ENCODE measurements around the gene SYNDIG1.

Gene SYNDIG1

GRCh38 chr20:24446811-24447210 is 22.6 kb upstream of the SYNDIG1 start:
- H3K4me3 ChIP-seq (replicated peaks; ENCODE audit: insufficient read depth, low read length): no peak overlapping the region
- TF ChIP-seq CTCF (IDR thresholded peaks at IDR 0.05; ENCODE audit: insufficient read depth, low read length) (no peak), REST (IDR thresholded peaks at IDR 0.05; ENCODE audit: insufficient replicate concordance, low read depth) (no peak), POLR2AphosphoS5 (IDR thresholded peaks at IDR 0.05; ENCODE audit: low read depth) (no peak), GABPA (IDR thresholded peaks at IDR 0.05; ENCODE audit: low read depth) (no peak), SPI1 (IDR thresholded peaks at IDR 0.05; ENCODE audit: borderline replicate concordance, low read depth) (no peak)
- no peaks in the 10 kb centered on the region for H3K27me3 ChIP-seq (ENCODE audit: insufficient read depth, poor library complexity, severe bottlenecking)
- no peak for DNase-seq (ENCODE audit: low read depth in 1 of 2, low spot score in 1 of 2)
- H3K27ac ChIP-seq (replicated peaks): no peak overlapping the region

GRCh38 chr20:24448170-24448569 is 21.3 kb upstream of the SYNDIG1 start:
- Histone ChIP-seq H3K4me3 (replicated peaks; ENCODE audit: insufficient read depth, low read length) (no peak overlapping the region), H3K27me3 (ENCODE audit: insufficient read depth, poor library complexity, severe bottlenecking) (no peaks in the 10 kb centered on the region), H3K27ac (replicated peaks) (no peak overlapping the region)
- TF ChIP-seq GABPA (IDR thresholded peaks at IDR 0.05; ENCODE audit: low read depth): no peak
- no peak for TF ChIP-seq SPI1 (IDR thresholded peaks at IDR 0.05; ENCODE audit: borderline replicate concordance, low read depth)
- TF ChIP-seq POLR2AphosphoS5 (IDR thresholded peaks at IDR 0.05; ENCODE audit: low read depth): no peak
- no peak for TF ChIP-seq REST (IDR thresholded peaks at IDR 0.05; ENCODE audit: insufficient replicate concordance, low read depth)
- TF ChIP-seq CTCF (IDR thresholded peaks at IDR 0.05; ENCODE audit: insufficient read depth, low read length): no peak
- no peak for DNase-seq (ENCODE audit: low read depth in 1 of 2, low spot score in 1 of 2)

- Histone ChIP-seq H3K4me3 (replicated peaks; ENCODE audit: insufficient read depth, low read length) (no peak overlapping the region), H3K27me3 (ENCODE audit: insufficient read depth, poor library complexity, severe bottlenecking) (no peaks in the 10 kb centered on the region), H3K27ac (replicated peaks) (no peak overlapping the region)
- no peak for TF ChIP-seq GABPA (IDR thresholded peaks at IDR 0.05; ENCODE audit: low read depth)
- TF ChIP-seq POLR2AphosphoS5 (IDR thresholded peaks at IDR 0.05; ENCODE audit: low read depth): no peak
- no peak for TF ChIP-seq CTCF (IDR thresholded peaks at IDR 0.05; ENCODE audit: insufficient read depth, low read length)
- no peak for TF ChIP-seq REST (IDR thresholded peaks at IDR 0.05; ENCODE audit: insufficient replicate concordance, low read depth)
- no peak for TF ChIP-seq SPI1 (IDR thresholded peaks at IDR 0.05; ENCODE audit: borderline replicate concordance, low read depth)
- no peak for DNase-seq (ENCODE audit: low read depth in 1 of 2, low spot score in 1 of 2)
Measured at GRCh38 chr20:24449026-24449720, 20.3 kb upstream of the SYNDIG1 start.
